Stimulated activated CD8-positive, alpha-beta memory T cell treated with anti-CD3 and anti-CD28 coated beads, Interleukin-2, amount 100 ng/mL, for 48 hours (primary cell): ENCODE measurements around the gene THOC2.
"Not testable (repeated sequence)": the region's sequence is repeated elsewhere in the genome, so short reads cannot be mapped to it uniquely, and the experiment has no call there.

Source experiments
- DNase-seq, 2 donors: peaks; one replicate each; pipeline ENCODE4 v3.0.0-alpha.2; 2020; ENCODE audit warnings: low read depth in 2 of 2

The THOC2 gene

DNA sequence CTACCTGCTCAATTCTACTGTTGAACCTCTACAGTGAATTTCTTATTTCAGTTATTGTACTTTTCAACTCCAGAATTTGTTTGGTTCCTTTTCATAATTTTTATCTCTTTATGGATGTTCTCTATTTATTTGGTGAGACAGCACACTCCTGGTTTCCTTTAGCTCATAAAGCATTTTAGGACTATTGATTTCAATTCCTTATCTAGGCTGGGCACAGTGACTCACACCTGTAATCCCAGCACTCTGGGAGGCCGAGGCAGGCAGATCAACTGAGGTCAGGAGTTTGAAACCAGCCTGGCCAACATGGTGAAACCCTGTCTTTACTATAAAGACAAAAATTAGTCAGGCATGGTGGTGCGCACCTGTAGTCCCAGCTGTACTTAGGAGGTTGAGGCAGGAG lies 57.7 kb downstream of the THOC2 start:
- DNase-seq, result no peak

DNA sequence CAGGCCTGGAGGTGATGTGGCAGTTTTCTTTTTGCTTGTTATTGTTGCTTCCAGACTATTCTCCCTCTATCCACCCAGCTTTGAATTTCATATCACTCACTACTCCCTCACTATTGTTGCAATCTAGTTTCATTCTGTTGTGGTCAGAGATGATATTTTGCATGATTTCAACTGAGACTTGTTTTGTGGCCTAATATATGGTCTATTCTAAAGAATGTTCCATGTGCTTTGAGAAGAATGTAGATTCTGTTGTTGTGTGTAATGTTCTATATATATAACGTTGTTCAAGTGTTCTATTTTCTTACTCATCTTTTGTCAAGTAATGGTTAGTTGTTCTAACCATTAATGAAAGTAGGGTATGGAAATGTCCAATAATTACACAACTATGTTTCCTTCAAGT lies 59.0 kb downstream of the THOC2 start:
- no peak for DNase-seq

DNA sequence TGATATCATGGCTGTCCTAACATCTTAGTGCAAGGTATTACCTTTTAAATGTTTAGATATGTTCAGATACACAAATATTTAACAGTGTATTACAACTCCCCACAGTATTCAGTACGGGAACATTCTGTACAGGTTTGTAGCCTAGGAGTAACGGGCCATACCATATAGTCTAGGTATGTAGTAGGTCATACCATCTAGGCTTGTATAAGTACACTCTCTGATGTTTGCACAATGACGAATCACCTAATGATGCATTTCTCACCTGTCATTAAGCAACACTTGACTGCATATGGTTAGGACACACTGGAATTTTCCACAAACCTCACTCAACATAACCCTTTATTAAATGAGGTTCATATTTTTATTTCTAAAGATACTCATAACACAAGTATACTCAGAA lies 67.7 kb downstream of the THOC2 start:
- DNase-seq, result no peak

DNA sequence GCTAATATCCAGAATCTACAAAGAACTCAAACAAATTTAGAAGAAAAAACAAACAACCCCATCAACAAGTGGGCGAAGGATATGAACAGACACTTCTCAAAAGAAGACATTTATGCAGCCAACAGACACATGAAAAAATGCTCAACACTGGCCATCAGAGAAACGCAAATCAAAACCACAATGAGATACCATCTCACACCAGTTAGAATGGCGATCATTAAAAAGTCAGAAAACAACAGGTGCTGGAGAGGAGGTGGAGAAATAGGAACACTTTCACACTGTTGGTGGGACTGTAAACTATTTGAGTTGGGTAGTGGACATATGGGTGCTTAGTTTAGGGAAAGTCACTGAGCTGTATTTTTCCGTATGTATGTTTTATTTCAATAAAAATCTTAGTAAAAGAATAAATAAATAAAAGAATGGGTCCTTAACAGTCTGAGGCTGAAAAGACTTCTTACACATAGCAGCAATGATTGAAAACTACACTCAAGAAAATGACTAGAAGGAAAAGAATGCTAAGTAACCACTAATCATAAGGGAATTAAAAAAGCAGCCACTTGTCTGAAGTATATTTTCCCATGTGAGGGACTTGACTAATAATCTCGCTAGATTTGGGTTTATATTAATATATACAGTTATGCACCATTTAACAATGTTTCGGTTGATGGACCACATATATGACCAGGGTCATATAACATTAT lies 68.2 kb downstream of the THOC2 start:
- DNase-seq, result not testable (repeated sequence)

DNA sequence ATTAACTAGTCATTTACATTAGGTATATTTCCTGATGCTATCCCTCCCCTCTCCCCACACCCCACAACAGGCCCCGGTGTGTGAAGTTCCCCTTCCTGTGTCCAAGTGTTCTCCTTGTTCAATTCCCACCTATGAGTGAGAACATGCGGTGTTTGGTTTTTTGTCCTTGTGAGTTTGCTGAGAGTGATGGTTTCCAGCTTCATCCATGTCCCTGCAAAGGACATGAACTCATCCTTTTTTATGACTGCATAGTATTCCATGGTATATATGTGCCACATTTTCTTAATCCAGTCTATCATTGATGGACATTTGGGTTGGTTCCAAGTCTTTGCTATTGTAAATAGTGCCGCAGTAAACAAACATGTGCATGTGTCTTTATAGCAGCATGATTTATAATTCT lies 69.1 kb downstream of the THOC2 start:
- DNase-seq, result not testable (repeated sequence)

DNA sequence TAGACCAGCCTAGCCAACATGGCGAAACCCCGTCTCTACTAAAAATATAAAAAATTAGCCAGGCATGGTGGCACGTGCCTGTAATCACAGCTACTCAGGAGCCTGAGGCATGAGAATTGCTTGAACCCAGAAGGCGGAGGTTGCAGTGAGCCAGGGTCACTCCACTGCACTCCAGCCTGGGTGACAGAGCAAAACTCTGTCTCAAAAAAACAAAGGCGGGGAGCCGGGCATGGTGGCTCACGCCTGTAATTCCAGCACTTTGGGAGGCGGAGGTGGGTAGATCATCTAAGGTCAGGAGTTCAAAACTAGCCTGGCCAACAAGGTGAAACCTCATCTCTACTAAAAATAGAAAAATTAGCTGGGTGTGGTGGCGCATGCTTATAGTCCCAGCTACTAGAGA lies 76.3 kb downstream of the THOC2 start:
- DNase-seq, result not testable (repeated sequence)

DNA sequence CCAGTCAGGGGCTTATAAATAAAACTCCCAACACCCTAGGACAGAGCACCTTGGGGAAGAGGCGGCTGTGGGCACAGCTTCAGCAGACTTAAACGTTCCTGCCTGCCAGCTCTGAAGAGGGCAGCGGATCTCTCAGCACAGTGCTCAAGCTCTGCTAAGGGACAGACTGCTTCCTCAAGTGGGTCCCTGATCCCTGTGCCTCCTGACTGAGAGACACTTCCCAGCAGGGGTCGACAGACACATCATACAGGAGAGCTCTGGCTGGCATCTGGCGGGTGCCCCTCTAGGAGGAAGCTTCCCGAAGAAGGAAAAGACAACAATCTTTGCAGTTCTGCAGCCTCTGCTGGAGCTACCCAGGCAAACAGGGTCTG lies 84.1 kb downstream of the THOC2 start:
- DNase-seq, result not testable (repeated sequence)

DNA sequence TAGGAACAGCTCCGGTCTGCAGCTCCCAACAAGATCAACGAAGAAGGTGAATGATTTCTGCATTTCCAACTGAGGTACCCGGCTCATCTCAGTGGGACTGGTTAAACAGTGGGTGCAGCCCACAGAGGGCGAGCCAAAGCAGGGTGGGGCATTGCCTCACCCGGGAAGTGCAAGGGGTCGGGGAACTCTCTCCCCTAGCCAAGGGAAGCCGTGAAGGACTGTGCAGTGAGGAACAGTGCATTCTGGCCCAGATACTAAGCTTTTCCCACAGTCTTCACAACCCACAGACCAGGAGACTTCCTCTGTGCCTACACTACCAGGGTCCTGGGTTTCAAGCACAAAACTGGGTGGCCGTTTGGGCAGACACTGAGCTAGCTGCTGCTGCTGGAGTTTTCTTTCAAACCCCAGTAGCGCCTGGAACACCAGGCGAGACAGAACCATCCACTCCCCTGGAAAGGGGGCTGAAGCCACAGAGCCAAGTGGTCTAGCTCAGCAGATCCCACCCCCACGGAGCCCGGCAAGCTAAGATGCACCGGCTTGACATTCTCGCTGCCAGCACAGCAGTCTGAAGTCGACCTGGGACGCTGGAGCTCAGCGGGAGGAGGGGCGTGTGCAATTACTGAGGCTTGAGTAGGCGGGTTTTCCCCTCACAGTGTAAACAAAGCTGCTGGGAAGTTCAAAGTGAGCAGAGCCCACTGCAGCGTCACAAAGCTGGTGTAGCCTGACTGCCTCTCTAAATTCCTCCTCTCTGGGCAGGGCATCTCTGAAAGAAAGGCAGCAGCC lies 84.6 kb downstream of the THOC2 start:
- peak in 1 of 2 donors; percentile 0 for DNase-seq

DNA sequence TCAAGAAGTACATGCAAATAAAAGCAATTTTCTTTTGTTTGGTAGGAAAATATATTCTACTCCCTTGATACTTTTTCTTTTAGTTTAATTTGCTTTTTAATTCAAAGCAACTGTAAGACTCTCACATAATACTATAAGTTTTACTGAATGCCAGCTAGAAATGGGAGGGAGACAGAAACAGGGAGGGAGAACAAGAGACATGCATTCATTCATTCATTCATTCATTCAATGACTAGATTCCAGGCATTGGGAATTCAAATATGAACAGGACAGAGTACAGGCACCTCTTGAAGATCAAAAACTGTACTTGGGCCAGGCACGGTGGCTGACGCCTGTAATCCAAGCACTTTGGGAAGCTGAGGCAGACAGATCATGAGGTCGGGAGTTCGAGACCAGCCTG lies 85.6 kb downstream of the THOC2 start:
- DNase-seq, result no peak

DNA sequence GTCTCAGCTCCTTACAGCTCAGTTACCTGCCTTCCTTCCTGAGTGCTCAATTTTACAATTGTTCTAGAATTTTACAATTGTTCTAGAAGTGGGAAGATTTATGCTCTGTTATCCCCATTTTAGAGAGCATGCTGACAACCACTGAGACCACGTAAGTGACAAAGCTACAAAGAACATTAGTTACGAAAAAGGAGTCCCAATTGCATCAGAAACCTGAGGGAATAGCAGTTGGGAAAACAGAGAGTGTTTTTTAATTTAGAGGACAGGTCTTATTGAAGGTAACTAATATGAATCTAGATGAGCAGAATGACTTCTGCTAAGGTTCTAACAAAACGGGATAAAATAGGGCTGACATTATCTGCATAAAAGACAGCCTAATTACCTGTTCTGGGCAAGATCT lies 103.3 kb downstream of the THOC2 start:
- DNase-seq, result no peak

DNA sequence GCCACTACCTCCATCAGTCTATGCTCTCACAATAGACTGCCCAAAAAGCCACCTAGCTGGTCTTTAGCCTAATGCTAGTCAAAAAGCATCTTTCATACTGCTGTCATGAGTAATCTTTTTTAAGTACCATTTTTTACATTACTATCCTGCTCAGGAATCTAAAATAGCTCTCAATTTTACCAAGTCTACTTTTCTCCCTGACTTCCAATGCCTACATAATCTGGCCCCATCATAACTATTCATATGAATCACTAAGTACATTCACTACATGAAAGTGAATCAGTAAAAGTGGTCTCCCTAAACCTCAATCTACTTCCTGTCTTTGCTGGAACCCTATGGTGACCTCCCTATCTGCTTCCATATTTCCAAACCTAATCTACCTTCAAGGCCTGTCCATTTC lies 105.9 kb downstream of the THOC2 start:
- no peak for DNase-seq

DNA sequence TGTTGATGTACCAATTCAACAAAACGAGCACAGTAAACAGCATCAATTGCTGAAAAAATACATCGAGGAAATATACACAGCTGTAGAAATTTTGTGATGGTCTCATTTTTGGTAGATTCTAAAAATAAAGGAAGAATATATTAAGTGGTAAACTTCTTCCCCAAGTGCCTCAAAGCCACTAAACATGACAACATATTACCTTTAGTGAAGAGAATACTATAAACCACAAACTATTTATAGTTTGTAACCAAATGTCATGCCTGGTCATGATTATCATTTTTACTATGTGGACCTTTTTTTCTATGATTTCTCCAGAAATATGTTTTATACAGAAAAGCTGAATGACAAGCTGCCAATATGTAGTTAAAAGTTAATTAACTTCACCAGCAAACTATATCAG lies 106.9 kb downstream of the THOC2 start:
- DNase-seq, result no peak

DNA sequence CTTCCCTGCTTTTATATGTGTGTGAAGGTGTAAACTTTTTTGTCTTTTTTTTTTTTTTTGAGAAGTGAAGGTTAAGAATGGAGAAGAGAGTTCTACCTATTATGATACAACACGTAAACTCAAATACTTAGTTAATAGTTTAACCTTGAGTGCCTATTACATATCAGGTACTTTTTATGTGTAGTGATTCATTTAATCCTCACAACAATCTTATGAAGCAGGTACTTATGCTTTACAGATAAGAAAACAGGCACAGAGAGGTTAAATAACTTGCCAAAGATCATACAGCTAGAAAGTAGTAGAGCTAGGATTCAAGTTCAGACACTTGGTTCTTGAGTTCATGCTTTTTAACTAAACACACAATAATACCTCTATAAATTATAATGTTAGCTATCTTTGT lies 107.4 kb downstream of the THOC2 start:
- no peak for DNase-seq

DNA sequence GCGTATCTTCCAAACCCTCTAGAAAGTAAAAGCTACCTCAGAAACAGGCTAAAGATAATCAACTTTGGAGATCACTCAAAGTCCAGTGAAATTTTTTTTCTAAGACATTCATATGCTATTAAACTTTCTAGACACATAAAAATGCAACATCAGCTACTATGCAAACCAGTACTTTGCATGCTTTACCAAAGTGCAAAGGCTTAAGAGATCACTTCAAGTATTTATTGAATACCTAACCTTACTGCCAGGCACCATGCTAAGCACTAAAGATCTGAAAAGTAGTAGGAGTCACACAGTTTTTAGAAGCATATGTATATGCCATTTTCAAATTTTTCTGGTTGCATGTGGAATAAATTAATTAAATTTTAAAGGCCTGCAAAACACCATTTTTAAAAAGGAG lies 115.8 kb downstream of the THOC2 start:
- no peak for DNase-seq

DNA sequence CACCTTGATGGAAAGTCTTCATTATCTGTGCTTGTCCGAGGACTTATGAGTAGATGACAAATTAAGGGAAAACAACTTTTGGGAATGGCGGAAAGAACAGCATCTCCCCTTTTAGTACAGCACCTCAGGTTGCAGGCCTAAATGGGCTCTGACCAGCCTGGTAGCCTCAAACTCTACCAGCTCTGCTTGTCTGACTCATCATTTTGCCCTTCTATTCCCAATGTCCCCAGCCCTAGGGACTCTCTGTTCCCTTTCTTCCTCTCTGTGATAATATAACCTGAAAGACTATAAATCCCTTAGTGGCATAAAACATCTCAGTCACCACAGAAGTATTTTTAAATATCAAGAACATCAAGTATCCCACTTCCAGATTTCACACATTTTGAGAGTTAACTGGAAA lies 121.9 kb downstream of the THOC2 start:
- no peak for DNase-seq

DNA sequence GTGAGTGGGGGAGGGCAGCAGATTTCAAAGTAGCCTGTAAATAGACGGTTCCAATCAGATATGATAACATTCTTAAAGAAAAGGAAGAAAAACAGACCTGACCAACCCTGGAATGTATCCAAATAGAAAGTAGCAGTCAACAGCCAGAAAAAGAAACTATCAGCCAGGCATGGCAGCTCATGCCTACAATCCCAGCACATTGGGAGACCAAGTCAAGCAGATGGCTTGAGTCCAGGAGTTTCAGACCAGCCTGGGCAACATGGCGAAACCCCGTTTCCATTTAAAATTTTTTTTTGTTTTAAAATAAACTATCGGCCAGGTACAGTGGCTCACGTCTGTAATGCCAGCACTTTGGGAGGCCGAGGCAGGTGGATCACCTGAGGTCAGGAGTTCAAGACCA lies 125.0 kb downstream of the THOC2 start:
- DNase-seq, result no peak

DNA sequence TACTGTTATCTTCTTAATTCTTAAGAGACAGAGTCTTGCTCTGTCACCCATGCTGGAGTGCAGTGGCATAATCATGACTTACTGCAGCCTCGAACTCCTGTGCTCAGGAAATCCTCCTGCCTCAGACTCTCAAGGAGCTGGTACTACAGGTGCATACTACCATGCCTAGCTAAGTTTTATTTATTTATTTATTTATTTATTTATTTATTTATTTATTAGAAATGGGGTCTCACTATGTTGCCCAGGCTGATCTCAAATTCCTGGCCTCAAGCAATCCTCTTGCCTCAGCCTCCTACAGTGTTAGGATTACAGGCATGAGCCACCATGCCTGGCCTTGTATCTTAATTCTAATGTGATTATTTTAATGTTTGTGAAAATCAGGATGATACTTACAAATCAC lies 125.6 kb downstream of the THOC2 start:
- DNase-seq, result no peak

DNA sequence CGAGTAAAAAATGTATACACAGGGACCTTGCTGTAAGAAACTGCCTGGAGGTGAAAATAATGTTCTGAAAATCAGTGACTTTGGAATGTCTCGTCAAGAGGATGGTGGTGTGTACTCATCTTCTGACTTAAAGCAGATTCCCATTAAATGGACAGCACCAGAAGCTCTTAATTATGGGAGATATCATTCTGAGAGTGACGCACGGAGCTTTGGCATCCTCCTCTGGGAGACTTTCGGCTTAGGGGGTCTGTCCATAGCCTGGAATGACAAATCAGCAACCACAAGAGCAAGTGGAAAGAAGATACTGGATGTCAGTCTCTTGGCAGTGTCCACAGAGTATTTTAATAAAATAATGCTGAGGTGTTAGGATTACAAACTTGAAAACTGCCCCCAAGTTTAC lies 129.4 kb downstream of the THOC2 start:
- no peak for DNase-seq

DNA sequence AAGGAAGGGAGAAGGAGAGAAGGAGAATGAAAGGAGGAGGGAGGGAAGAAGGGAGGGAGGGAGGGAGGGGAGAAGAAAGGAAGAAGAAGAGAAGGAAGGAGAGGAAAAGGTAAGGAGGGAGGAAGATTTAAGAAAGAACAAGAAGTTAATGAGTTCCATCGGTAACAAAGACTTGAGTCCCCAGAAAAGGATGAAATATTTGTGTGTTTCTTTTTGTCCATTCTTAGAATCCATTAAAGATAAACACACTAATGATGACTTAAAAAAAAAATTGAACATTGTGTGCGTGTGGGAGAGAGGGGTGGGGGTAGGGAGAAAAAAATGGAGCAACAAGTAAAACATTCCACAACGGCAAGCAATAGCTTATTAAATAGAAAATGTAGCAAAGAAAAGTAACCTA lies 131.4 kb downstream of the THOC2 start:
- DNase-seq, result no peak

DNA sequence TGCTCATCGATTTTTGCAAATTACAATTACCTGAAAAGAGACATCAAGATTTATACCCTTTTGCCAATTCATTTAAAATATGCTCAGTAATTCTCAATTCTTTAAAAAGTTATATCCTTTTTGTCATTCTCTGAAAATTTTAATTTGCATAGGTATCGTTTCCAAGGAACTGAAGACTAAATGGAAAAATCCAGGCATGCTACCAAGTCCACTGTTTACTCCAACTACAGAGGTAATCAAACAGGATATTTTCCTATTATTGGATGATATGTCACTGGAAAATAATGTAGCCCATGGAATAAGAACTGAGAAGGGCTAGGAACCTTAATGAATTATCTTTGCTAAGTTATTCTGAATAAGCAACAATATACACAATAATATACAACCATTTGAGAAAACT lies 132.7 kb downstream of the THOC2 start:
- no peak for DNase-seq

DNA sequence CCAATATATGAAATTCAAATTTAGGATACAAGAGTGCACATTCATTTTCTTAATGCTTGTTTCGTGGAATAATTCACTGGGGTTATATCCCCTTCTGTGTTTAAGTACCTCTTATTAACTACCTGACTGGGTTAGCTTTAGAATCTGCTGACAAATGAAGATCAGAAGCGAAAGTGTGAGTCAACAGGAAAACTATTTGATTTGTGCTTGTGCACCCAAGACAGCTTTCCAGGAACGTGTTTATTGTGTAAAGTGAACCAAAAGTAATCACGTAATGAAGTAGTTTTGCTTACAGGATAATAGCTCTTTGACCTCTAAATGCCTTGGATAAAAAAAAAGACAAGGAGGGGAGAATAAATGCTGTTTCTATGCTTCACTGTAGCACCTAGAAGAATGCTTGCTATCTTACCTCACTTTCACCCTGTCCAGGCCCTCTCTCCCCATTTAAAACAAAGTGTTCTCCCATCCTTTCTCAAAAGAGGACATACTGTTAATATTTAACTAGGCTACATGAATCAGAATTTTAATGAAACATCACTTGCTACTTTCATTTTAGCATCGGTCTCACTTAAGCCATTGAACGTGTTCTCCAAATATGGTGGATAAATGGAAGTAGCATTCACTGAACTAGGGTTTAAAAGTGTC lies 141.9 kb downstream of the THOC2 start:
- no peak for DNase-seq

DNA sequence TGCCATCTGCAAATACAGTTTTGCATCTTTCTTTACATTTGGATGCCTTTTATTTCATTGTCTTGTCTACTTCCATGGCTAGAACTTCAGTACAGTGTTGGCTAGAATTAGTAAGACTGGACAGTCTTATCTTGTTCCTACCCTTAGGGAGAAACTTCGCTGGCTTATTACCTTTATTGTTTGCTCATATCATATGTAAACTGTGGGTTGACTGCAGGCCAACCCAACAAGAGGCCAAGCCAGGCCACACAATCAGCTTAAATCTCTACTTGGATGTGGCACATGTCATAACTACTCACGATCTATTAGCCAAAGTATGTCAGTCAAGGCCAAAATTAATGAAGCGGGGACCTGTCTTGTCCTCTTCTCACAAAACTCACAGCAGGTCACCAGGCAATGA lies 144.1 kb downstream of the THOC2 start:
- no peak for DNase-seq

DNA sequence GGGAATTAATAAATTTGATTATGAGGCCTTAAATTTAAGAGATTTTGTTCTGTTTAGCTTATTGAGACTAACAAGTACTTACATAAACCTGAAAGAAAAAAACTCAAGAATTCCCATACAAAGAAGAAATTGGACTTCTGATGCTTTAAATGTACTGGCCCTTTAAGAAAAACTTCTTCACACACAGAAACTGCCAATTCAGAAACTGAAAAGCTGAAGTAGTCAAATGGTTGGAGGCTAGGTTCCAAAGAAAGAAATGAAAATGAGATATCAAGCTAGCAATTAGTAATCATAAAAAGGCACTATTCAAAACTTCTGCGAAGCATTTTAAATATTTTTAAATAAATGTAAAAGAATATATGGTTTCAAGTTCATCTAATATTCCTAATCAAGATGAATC lies 151.3 kb downstream of the THOC2 start:
- no peak for DNase-seq
